HepG2 (cell line): ENCODE measurements around the gene YPEL3. TPM values are rescaled to one million over a fixed set of nuclear protein-coding genes. Genes with fewer than 3 reads are reported as not detected.

Experiments used
- AFF4 ChIP-seq: sonication (generic); formaldehyde crosslinking; IDR thresholded peaks from 2 replicates; pipeline ENCODE4 v1.4.0; 2020; ENCODE audit warnings: missing genetic modification reagents
- CREM ChIP-seq, 2 experiments: sonication (generic) in 1 of 2; formaldehyde crosslinking in 1 of 2; IDR thresholded peaks; 2 replicates each; pipeline versions ENCODE4 v1.4.0 to v1.6.1; 2016 to 2020; ENCODE audit warnings: antibody characterized with exemption in 1 of 2, mild to moderate bottlenecking in 1 of 2, missing genetic modification reagents in 1 of 2
- CTCF ChIP-seq: sonication (generic); formaldehyde crosslinking; IDR thresholded peaks from 2 replicates; pipeline ENCODE4 v1.5.0; 2020; ENCODE audit warnings: mild to moderate bottlenecking, missing genetic modification reagents, moderate library complexity
- LBX2 ChIP-seq: sonication (generic); formaldehyde crosslinking; IDR thresholded peaks from 2 replicates; pipeline ENCODE4 v1.5.0; 2020; ENCODE audit warnings: missing genetic modification reagents, mild to moderate bottlenecking, borderline replicate concordance
- MAZ ChIP-seq, 2 experiments: sonication (generic) in 1 of 2; formaldehyde crosslinking in 1 of 2; IDR thresholded peaks; 2 replicates each; pipeline versions ENCODE4 v1.5.0 to v1.6.1; 2012 to 2020; ENCODE audit warnings: low read depth in 2 of 2, mild to moderate bottlenecking in 2 of 2, borderline replicate concordance in 1 of 2, improper control_type of control experiment in 1 of 2, low read length in 1 of 2, missing genetic modification reagents in 1 of 2, moderate library complexity in 1 of 2
- NAIF1 ChIP-seq: sonication (generic); formaldehyde crosslinking; IDR thresholded peaks from 2 replicates; pipeline ENCODE4 v1.5.0; 2020; ENCODE audit warnings: mild to moderate bottlenecking, missing genetic modification reagents, borderline replicate concordance
- PATZ1 ChIP-seq: sonication (generic); formaldehyde crosslinking; IDR thresholded peaks from 2 replicates; pipeline ENCODE4 v1.4.0; 2020; ENCODE audit warnings: missing genetic modification reagents
- POLR2AphosphoS5 ChIP-seq: IDR thresholded peaks from 2 replicates; pipeline ENCODE4 v1.6.1; 2012; ENCODE audit warnings: low read depth, low read length
- RARA ChIP-seq: IDR thresholded peaks from 2 replicates; pipeline ENCODE4 v1.6.1; 2016; ENCODE audit warnings: missing genetic modification reagents, missing compliant biosample characterization
- ZBTB33 ChIP-seq: sonication (generic); formaldehyde crosslinking; IDR thresholded peaks from 2 replicates; pipeline ENCODE4 v1.4.0; 2020; ENCODE audit warnings: missing genetic modification reagents
- ZNF138 ChIP-seq: sonication (generic); formaldehyde crosslinking; IDR thresholded peaks from 2 replicates; pipeline ENCODE4 v1.5.0; 2020; ENCODE audit warnings: mild to moderate bottlenecking, low read depth, missing genetic modification reagents
- ZNF292 ChIP-seq: sonication (generic); formaldehyde crosslinking; IDR thresholded peaks from 2 replicates; pipeline ENCODE4 v1.8.1; 2022; ENCODE audit warnings: mild to moderate bottlenecking, low read depth, missing genetic modification reagents, borderline replicate concordance
- ZNF510 ChIP-seq: sonication (generic); formaldehyde crosslinking; IDR thresholded peaks from 2 replicates; pipeline ENCODE4 v1.4.0; 2020; ENCODE audit warnings: low read depth, mild to moderate bottlenecking, missing genetic modification reagents
- polyA plus RNA-seq, 8 experiments: library from polyadenylated mRNA; depleted of rRNA in 3 of 8; stranded (reverse) in 7 of 8; unstranded in 1 of 8; fragments of >200 nt; fragmentation: Illumina TruSeq in 4 of 8; extraction: Trizol in 4 of 8; gene quantifications; 2 replicates each; pipeline versions ENCODE4 v1.2.1 to v1.2.3, GENCODE V29; 2011 to 2016; ENCODE audit warnings: low read depth in 4 of 8, missing spikeins in 1 of 8, mixed read lengths in 1 of 8; ENCODE audit not compliant: insufficient read depth in 1 of 8
- total RNA-seq, 5 experiments: library from RNA; depleted of rRNA; stranded (reverse); fragments of >200 nt; fragmentation: Illumina TruSeq; extraction: Trizol; gene quantifications; 2 replicates each; pipeline ENCODE4 v1.2.3, GENCODE V29; 2016; ENCODE audit warnings: low read depth in 1 of 5

The YPEL3 gene
- total and polyA plus RNA-seq, 2 of the 13 experiments (the other 11 are each of a cell fraction or from before 2014, with no cell fraction given): 5.4 to 47.0 TPM

- TF ChIP-seq ZBTB33 (CRISPR knock-in tag): 0 out of 2 replicates have a peak, but pooled peaks have one; percentile 7
- no peak for TF ChIP-seq ZNF510
- no peak for TF ChIP-seq NAIF1 (CRISPR knock-in tag)
- TF ChIP-seq CREM (IDR thresholded peaks at IDR 0.05): no peak
- TF ChIP-seq CREM (CRISPR knock-in tag; IDR thresholded peaks at IDR 0.05): no peak
- 0 out of 2 replicates have a peak, but pooled peaks have one; percentile 20 for TF ChIP-seq PATZ1 (CRISPR knock-in tag)
- no peak for TF ChIP-seq POLR2AphosphoS5
- TF ChIP-seq ZNF292: no peak; the same call in 1 of the 2 replicates
- TF ChIP-seq ZNF138 (CRISPR knock-in tag): no peak
- peak; percentile 85 for TF ChIP-seq CTCF (CRISPR knock-in tag)
- no peak for TF ChIP-seq LBX2
- no peak for TF ChIP-seq AFF4 (CRISPR knock-in tag)
- no peak for TF ChIP-seq MAZ (IDR thresholded peaks at IDR 0.05; ENCODE audit: borderline replicate concordance, low read depth, low read length)
- peak; percentile 28; the same call in 1 of the 2 replicates for TF ChIP-seq MAZ (CRISPR knock-in tag; IDR thresholded peaks at IDR 0.05; ENCODE audit: low read depth)
- 0 out of 2 replicates have a peak, but pooled peaks have one; percentile 27 for TF ChIP-seq RARA (CRISPR knock-in tag)
Measured at GRCh38 chr16:30142672-30143346, 46.8 kb upstream of the YPEL3 start (continued).
